NCI-H82 treated with DMSO at 0.1 percent for 48 hours (cell line): Measurements from ENCODE around the gene CDC42BPG.

ENCODE experiments used
- DNase-seq: peaks from one replicate; lab custom pipeline; 2025; ENCODE audit not compliant: unreplicated experiment; lab: John Stamatoyannopoulos, UW

The CDC42BPG gene

GRCh38 chr11:64878494-64879243 lies 34.2 kb upstream of the CDC42BPG start, which contains the start of gene EHD1:
EHD1 (minus strand) TSS chr11:64878621; CDS start chr11:64878464, 157 bp downstream.
- peak; percentile 70 for DNase-seq

- no peak for DNase-seq
Measured at GRCh38 chr11:64878223-64878493, 33.7 kb upstream of the CDC42BPG start.

GRCh38 chr11:64877390-64878222 lies 33.2 kb upstream of the CDC42BPG start:
- no peak for DNase-seq

- DNase-seq = no peak
Measured at GRCh38 chr11:64876835-64877341, 32.4 kb upstream of the CDC42BPG start.

- no peak for DNase-seq
Measured at GRCh38 chr11:64876229-64876750, 31.8 kb upstream of the CDC42BPG start.

- DNase-seq = no peak
Measured at GRCh38 chr11:64875369-64876228, 31.1 kb upstream of the CDC42BPG start.

- no peak for DNase-seq
Measured at GRCh38 chr11:64874308-64875240, 30.1 kb upstream of the CDC42BPG start.

GRCh38 chr11:64872790-64873488 lies 28.5 kb upstream of the CDC42BPG start:
- no peak for DNase-seq

GRCh38 chr11:64871492-64871891 lies 27.0 kb upstream of the CDC42BPG start:
- no peak for DNase-seq

GRCh38 chr11:64870893-64871466 lies 26.5 kb upstream of the CDC42BPG start:
- no peak for DNase-seq

- no peak for DNase-seq
Measured at GRCh38 chr11:64870176-64870892, 25.9 kb upstream of the CDC42BPG start.

- no peak for DNase-seq
Measured at GRCh38 chr11:64869571-64870175, 25.2 kb upstream of the CDC42BPG start.

GRCh38 chr11:64868904-64869570 lies 24.6 kb upstream of the CDC42BPG start:
- no peak for DNase-seq

GRCh38 chr11:64867748-64868462 lies 23.5 kb upstream of the CDC42BPG start:
- no peak for DNase-seq

- no peak for DNase-seq
Measured at GRCh38 chr11:64866173-64866491, 21.7 kb upstream of the CDC42BPG start.

- DNase-seq = no peak
Measured at GRCh38 chr11:64865286-64866172, 21.1 kb upstream of the CDC42BPG start.
